Raji (cell line): ENCODE measurements around the gene IL1A.

Source experiments
- POLR2A ChIP-seq: IDR thresholded peaks from 2 replicates; pipeline ENCODE4 v1.6.1; 2011; ENCODE audit warnings: low read depth, low read length, control low read depth; ENCODE audit not compliant: insufficient read depth

The IL1A gene

GRCh38 chr2:112824694-112825085, 40.4 kb upstream of the IL1A start:
- TF ChIP-seq POLR2A, result no peak

GRCh38 chr2:112821682-112822081, 37.4 kb upstream of the IL1A start:
- no peak for TF ChIP-seq POLR2A

GRCh38 chr2:112821142-112821541, 36.8 kb upstream of the IL1A start:
- TF ChIP-seq POLR2A, result no peak

- no peak for TF ChIP-seq POLR2A
These were observed 36.0 kb upstream of the IL1A start for GRCh38 chr2:112820343-112820742.

- no peak for TF ChIP-seq POLR2A
These were observed 34.8 kb upstream of the IL1A start for GRCh38 chr2:112819081-112819480.

- TF ChIP-seq POLR2A, result no peak
These were observed 34.0 kb upstream of the IL1A start for GRCh38 chr2:112818094-112818902.

GRCh38 chr2:112817082-112817689, 32.9 kb upstream of the IL1A start:
- TF ChIP-seq POLR2A, result no peak

GRCh38 chr2:112814278-112814677, 30.0 kb upstream of the IL1A start:
- TF ChIP-seq POLR2A, result no peak

GRCh38 chr2:112813280-112813966, 29.1 kb upstream of the IL1A start:
- TF ChIP-seq POLR2A, result no peak

GRCh38 chr2:112812318-112813267, 28.3 kb upstream of the IL1A start:
- TF ChIP-seq POLR2A, result no peak

- TF ChIP-seq POLR2A, result no peak
These were observed 27.6 kb upstream of the IL1A start for GRCh38 chr2:112811841-112812306.

- no peak for TF ChIP-seq POLR2A
These were observed 27.1 kb upstream of the IL1A start for GRCh38 chr2:112811276-112811831.

- TF ChIP-seq POLR2A, result no peak
These were observed 24.8 kb upstream of the IL1A start for GRCh38 chr2:112809112-112809511.

- no peak for TF ChIP-seq POLR2A
These were observed 23.0 kb upstream of the IL1A start for GRCh38 chr2:112807233-112807807.
